ENCODE data around the gene COL13A1. TPM values are rescaled to one million over a fixed set of nuclear protein-coding genes. Genes with fewer than 3 reads are reported as not detected.

The COL13A1 gene
- total RNA-seq, 4 donors from 2014 or later: 0.17 to 0.49 (median 0.44) TPM; not detected in 1

DNA sequence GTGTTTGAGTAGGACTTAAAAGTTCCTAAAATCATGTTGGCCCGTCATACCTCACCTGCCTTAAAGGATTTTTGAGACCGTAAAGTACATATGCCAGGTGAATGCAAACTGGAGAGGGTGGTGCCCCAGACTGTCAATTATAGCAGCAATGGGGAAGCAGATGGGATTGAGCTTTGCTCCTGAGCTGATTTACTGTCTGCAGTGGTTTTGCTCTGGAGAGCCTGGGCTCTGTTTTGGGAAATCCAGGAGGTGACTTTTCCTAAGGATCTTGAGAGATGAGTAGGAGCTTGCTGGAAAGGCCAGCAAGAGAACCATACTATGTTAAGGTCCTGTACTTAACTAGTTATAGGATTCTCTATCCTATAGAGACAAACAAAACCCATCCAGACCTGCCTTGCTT lies 43.0 kb downstream of the COL13A1 start:
- TF ChIP-seq, protein P1, sequence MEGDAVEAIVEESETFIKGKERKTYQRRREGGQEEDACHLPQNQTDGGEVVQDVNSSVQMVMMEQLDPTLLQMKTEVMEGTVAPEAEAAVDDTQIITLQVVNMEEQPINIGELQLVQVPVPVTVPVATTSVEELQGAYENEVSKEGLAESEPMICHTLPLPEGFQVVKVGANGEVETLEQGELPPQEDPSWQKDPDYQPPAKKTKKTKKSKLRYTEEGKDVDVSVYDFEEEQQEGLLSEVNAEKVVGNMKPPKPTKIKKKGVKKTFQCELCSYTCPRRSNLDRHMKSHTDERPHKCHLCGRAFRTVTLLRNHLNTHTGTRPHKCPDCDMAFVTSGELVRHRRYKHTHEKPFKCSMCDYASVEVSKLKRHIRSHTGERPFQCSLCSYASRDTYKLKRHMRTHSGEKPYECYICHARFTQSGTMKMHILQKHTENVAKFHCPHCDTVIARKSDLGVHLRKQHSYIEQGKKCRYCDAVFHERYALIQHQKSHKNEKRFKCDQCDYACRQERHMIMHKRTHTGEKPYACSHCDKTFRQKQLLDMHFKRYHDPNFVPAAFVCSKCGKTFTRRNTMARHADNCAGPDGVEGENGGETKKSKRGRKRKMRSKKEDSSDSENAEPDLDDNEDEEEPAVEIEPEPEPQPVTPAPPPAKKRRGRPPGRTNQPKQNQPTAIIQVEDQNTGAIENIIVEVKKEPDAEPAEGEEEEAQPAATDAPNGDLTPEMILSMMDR (IDR thresholded peaks at IDR 0.05; ENCODE audit: low read depth): no peak

DNA sequence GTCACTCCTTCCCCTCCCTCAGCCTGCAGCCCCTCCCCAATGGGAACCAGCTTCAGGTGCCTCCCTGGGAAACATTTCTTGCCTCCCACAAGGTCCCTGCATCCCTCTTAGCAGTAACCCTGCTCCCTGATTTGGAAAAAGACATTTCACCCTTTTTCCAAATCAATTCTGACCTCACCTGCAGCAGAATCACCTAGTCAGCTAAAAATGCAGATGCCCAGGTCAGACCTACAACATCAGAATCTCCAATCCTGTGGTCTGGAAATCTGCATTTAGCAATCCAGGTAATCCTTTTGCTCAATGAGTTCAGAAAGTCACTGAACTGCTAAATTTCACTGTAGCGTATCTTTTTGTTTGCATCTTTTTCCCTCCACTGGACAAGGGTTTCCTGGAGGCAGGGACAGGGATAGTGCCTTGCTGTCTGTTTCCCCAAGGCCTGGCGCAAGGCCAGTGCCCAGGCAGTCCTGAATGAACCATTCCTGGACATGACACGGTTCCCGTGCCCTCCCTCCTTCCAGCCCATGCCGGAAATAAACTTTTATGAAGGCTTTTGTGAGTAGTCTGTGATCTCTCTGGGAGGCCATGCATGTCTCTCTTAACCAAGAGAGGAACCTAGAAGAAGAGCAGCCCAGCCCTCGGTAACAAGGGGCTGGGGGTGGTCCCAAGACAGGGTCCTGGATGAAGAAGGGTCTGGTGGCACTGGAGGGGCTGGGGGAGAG lies 44.0 kb downstream of the COL13A1 start:
- TF ChIP-seq, protein P1 (IDR thresholded peaks at IDR 0.05; ENCODE audit: low read depth): no peak

DNA sequence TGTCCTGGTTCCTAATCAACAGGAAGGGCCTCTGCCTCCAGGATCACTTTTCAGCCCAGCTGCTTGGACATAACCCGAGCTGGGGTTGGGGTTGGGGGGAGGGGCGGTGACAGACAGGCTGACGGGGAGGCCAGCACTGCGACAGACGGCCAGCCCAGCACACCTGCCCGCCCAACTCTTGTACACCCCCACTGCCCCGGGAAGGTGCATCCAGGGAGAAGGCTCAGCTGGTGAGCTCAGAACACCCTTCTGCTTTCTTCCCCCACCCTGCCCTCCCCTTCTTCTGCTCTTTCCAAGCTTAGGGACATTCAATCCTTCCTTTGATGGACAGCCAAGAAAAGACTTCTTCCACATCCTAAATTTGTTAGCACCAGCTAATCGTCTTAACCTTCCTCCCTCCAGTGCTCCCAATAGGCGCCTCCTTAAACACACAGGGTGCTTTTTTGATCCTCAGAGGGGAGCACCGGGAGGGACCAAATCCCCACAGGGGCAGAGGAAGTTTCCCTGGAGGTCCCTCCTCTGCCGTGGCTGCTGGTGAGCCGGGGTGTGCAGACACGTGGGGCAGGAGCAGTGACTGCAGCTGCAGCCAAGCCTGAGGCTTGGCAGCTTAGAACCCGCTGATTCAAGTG lies 44.7 kb downstream of the COL13A1 start:
- TF ChIP-seq, protein P1 (IDR thresholded peaks at IDR 0.05; ENCODE audit: low read depth): no peak

DNA sequence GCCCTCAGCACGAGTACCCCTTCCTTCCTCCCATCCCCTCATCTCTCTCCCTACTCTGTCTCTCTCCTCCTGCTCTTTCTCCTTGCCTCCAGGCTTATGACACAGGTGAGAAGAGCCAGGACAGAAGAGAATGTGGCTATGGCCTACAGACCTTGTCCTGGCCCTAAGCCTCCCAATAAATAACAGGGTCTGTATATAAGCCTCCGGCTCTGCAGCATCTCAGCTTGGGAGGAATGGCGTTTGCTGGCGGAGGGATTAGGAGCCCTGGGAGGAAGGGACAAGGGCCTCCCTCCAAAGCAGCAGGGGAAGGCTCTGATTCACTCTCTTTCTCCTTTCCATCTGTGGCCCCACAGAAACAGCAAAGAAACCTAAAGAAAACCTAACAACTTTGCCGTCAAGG lies 45.8 kb downstream of the COL13A1 start:
- TF ChIP-seq, protein P1 (IDR thresholded peaks at IDR 0.05; ENCODE audit: low read depth): no peak

DNA sequence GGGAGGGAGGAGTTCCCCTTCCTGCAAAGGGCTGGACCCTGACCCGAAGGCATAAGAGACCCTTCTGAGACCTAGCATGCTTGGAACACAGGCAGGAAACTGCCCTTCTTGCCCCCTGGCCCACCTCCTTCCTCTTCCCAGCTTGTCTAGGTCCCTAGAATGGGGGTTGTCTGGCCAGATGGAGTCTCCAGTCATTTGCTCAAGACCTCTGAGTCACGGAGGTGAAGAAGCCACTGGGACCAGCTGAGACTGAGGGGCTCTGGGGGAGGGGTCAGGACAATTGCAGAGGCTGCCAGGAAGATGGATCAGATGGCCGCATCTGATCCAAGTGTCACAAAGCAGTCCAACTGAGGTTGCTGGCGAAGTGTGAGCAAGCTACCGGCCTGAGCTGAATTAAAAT lies 46.2 kb downstream of the COL13A1 start:
- TF ChIP-seq, protein P1 (IDR thresholded peaks at IDR 0.05; ENCODE audit: low read depth): no peak

DNA sequence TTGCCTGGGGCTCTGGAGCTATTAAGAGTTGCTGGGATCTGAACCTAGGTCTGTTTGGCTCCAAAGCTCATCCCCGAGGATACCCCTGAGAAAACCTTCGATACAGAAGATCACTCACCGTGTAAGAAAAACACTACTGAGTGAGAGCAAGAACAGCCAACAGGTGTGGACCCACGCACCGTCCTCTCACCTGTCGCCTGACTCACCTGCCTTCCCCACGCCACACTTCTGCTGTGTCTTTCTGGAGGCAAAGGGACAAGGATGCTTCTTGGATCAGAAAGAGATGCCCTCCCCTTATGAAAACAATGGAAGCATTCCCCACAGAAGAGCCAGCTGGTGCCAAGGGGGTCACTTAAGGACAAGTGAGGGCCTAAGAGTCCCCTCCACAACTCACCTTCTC lies 46.7 kb downstream of the COL13A1 start:
- TF ChIP-seq, protein P1 (IDR thresholded peaks at IDR 0.05; ENCODE audit: low read depth): no peak

DNA sequence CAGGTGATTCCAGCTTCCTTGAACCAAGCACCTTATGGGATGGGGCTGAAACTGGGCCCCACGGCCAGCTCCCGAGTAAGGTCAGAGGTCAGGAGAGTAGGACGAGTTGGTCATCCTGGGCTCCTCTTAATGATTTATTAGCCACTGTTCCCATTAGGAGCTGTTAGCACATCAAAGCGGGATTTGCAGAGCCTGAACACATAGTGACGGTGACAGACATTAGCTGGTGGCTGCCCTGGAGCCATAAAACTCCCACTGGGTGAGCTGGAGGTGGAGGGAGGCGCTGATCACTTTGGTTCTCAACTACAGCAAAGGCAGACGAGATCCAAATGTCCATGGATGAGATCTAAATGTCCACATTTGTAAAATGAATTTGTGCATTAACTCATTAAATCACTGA lies 48.1 kb downstream of the COL13A1 start:
- TF ChIP-seq, protein P1 (IDR thresholded peaks at IDR 0.05; ENCODE audit: low read depth): no peak

Data from subcutaneous adipose tissue (tissue), 4 donors.